Liver (tissue), 9 donors: ENCODE results near the gene PCDH9. TPM values are rescaled to one million over a fixed set of nuclear protein-coding genes. Genes with fewer than 3 reads are reported as not detected.

ENCODE experiments used
- DNase-seq: peaks from one replicate; pipeline ENCODE4 v3.0.0-alpha.2; 2017; ENCODE audit warnings: low spot score
- H3K27ac ChIP-seq, 2 donors: one replicate each; pipeline ENCODE4 v1.7.0; 2013; ENCODE audit warnings: inconsistent platforms in 2 of 2, low read length in 2 of 2, control low read depth in 1 of 2, low read depth in 1 of 2, mild to moderate bottlenecking in 1 of 2
- H3K27me3 ChIP-seq, 4 donors: one replicate each; pipeline versions ENCODE4 v1.6.1 to v1.7.0; 2013; ENCODE audit warnings: low read length in 3 of 4, inconsistent platforms in 1 of 4, mild to moderate bottlenecking in 1 of 4, moderate library complexity in 1 of 4; ENCODE audit not compliant: control insufficient read depth in 4 of 4, insufficient read depth in 4 of 4
- H3K36me3 ChIP-seq, 4 donors: one replicate each; pipeline versions ENCODE4 v1.6.1 to v1.7.0; 2013; ENCODE audit warnings: low read length in 3 of 4, mild to moderate bottlenecking in 3 of 4, low read depth in 1 of 4, moderate library complexity in 1 of 4; ENCODE audit not compliant: control insufficient read depth in 4 of 4, insufficient read depth in 3 of 4
- H3K4me1 ChIP-seq, 4 donors: one replicate each; pipeline versions ENCODE4 v1.6.1 to v1.7.0; 2013; ENCODE audit warnings: low read length in 3 of 4, mild to moderate bottlenecking in 3 of 4, moderate library complexity in 1 of 4; ENCODE audit not compliant: control insufficient read depth in 4 of 4, insufficient read depth in 4 of 4
- H3K4me3 ChIP-seq, 3 donors: one replicate each; pipeline versions ENCODE4 v1.6.1 to v1.7.0; 2013; ENCODE audit warnings: low read length in 3 of 3, control low read depth in 1 of 3, low read depth in 1 of 3, mild to moderate bottlenecking in 1 of 3
- H3K9ac ChIP-seq, 2 donors: one replicate each; pipeline ENCODE4 v1.7.0; 2013; ENCODE audit warnings: low read length in 2 of 2, mild to moderate bottlenecking in 2 of 2, moderate library complexity in 2 of 2, control low read depth in 1 of 2, low read depth in 1 of 2
- H3K9me3 ChIP-seq, 4 donors: one replicate each; pipeline versions ENCODE4 v1.6.1 to v1.7.0; 2013; ENCODE audit warnings: low read length in 3 of 4; ENCODE audit not compliant: control insufficient read depth in 4 of 4
- EGR1 ChIP-seq, 2 donors: IDR thresholded peaks; 2 replicates each; pipeline ENCODE4 v1.6.1; 2016 to 2018; ENCODE audit warnings: antibody characterized with exemption in 2 of 2, low read depth in 2 of 2
- FOXA1 ChIP-seq: IDR thresholded peaks from 2 replicates; pipeline ENCODE4 v1.6.1; 2016; ENCODE audit warnings: antibody characterized with exemption
- FOXA2 ChIP-seq: IDR thresholded peaks from 2 replicates; pipeline ENCODE4 v1.6.1; 2016; ENCODE audit warnings: antibody characterized with exemption
- GABPA ChIP-seq, 2 donors: IDR thresholded peaks in 1 of 2; conservative IDR thresholded peaks in 1 of 2; 2 replicates each; pipeline ENCODE4 v1.6.1; 2016; ENCODE audit warnings: antibody characterized with exemption in 2 of 2, mild to moderate bottlenecking in 1 of 2, moderate library complexity in 1 of 2
- HNF4A ChIP-seq, 2 donors: conservative IDR thresholded peaks; 2 replicates each; pipeline ENCODE4 v1.6.1; 2016; ENCODE audit warnings: antibody characterized with exemption in 2 of 2, mild to moderate bottlenecking in 2 of 2
- HNF4G ChIP-seq: IDR thresholded peaks from 2 replicates; pipeline ENCODE4 v1.6.1; 2016; ENCODE audit warnings: antibody characterized with exemption
- JUND ChIP-seq, 2 donors: IDR thresholded peaks; 2 replicates each; pipeline ENCODE4 v1.6.1; 2016; ENCODE audit warnings: antibody characterized with exemption in 2 of 2
- NR2F2 ChIP-seq: IDR thresholded peaks from 2 replicates; pipeline ENCODE4 v1.6.1; 2016; ENCODE audit warnings: antibody characterized with exemption
- RAD21 ChIP-seq, 2 donors: IDR thresholded peaks; 2 replicates each; pipeline ENCODE4 v1.6.1; 2016; ENCODE audit warnings: antibody characterized with exemption in 2 of 2, mild to moderate bottlenecking in 2 of 2
- RXRA ChIP-seq, 2 donors: IDR thresholded peaks; 2 replicates each; pipeline ENCODE4 v1.6.1; 2017 to 2018; ENCODE audit warnings: antibody characterized with exemption in 2 of 2, mild to moderate bottlenecking in 1 of 2
- SP1 ChIP-seq: IDR thresholded peaks from 2 replicates; pipeline ENCODE4 v1.6.1; 2018; ENCODE audit warnings: antibody characterized with exemption, mild to moderate bottlenecking
- TAF1 ChIP-seq: conservative IDR thresholded peaks from 2 replicates; pipeline ENCODE4 v1.6.1; 2016; ENCODE audit warnings: antibody characterized with exemption, mild to moderate bottlenecking
- YY1 ChIP-seq: IDR thresholded peaks from 2 replicates; pipeline ENCODE4 v1.6.1; 2016; ENCODE audit warnings: antibody characterized with exemption, mild to moderate bottlenecking
- WGBS: extraction: QIAGEN DNeasy Blood & Tissue Kit; methylation state at CpG from one replicate; pipeline ENCODE4 v1.1.7; 2013; 5-methylcytosine and 5-hydroxymethylcytosine counted together
- polyA plus RNA-seq, 2 donors: library from polyadenylated mRNA; stranded (reverse) in 1 of 2; unstranded in 1 of 2; fragments of 200-250 nt in 1 of 2; fragments of >200 nt in 1 of 2; fragmentation: Nextera tagmentation in 1 of 2; extraction: Ambion mirVana in 1 of 2; gene quantifications; one replicate each; pipeline versions ENCODE4 v1.2.1 to v1.2.3, GENCODE V29; 2013 to 2015
- total RNA-seq, 2 donors: library from RNA; depleted of rRNA; stranded (reverse); fragments of >200 nt; gene quantifications; one replicate each; pipeline ENCODE4 v1.2.3, GENCODE V29; 2014
- TF ChIP-seq, protein P1 (sequence below): fragments of 150-350 bp; IDR thresholded peaks from 2 replicates; pipeline ENCODE4 v1.5.1; 2017; ENCODE audit warnings: improper control_type of control experiment, low read depth, low read length; ENCODE audit not compliant: missing input control
- TF ChIP-seq, protein P2 (sequence below): IDR thresholded peaks from 2 replicates; pipeline ENCODE4 v1.6.1; 2016; ENCODE audit warnings: antibody characterized with exemption
- TF ChIP-seq, protein P3 (sequence below): IDR thresholded peaks from 2 replicates; pipeline ENCODE4 v1.6.1; 2016; ENCODE audit warnings: antibody characterized with exemption
- TF ChIP-seq, protein P4 (sequence below): IDR thresholded peaks from 2 replicates; pipeline ENCODE4 v1.6.1; 2016; ENCODE audit warnings: antibody characterized with exemption
- donor health status: healthy.
- donor health status: healthy.
- donor health status: healthy.
- donor health status: healthy.
- donor health status: healthy.

The PCDH9 gene
- total and polyA plus RNA-seq, 4 donors: 0.90 to 4.0 (median 2.2) TPM

DNA sequence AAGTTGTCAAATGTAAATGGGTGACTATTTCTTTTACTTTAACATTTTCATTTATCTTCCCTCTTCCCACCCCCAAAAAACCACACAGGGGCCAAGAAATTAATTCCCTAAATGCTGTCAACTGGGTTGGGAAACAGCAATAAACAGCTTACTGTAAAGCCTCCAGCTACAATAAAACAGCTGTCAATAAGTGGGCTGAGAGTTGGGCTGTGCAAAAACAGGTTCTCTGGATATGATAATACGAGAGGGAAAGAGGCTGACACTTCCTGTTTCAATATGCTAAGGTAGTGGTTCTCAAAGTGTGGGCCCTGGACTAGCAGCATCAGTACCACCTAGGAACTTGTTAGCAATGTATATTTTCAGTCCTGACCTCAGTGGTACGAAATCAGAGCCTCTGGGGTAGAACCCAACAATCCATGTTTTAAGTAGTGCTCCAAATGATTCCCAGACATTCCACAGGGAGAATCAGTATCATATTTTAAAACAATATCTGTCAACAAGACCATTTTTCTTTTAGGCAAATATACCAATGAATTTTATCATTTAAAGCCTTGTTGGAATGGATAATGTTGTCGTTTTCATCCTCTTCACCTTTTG lies 8.4 kb downstream of the PCDH9 start:
- Histone ChIP-seq H3K9me3 (no peaks in the 10 kb centered on the region), H3K4me1 (peaks cover 0 to 7% (median 3%) of the 10 kb centered on the region in 4 donors), H3K36me3 (no peaks in the 10 kb centered on the region), H3K9ac (no peak overlapping the region), H3K27me3 (no peaks in the 10 kb centered on the region), H3K4me3 (no peak overlapping the region), H3K27ac (no peak overlapping the region)
- WGBS: 65% methylated on average over 3 of the region's 3 CpGs
- TF ChIP-seq RAD21 (IDR thresholded peaks at IDR 0.05): no peak
- DNase-seq: no peak

DNA sequence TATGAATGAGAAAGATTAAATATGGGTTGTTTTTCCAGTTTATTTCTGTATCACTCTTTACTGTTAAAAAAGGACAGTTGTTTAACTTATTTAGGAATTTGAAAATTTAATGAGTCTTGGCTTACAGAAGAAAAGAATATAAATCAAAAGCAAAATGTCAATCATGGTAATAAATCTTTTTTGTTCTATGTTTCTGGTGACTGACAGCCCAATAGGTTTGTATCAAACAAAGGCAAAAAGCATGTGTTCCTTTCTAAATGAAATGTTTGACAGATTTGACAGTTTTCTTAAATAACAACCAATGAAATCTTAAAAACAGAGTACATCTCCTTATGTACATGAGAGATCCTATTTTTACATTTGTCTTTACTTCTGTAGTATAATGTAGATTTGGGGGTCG lies 11.0 kb downstream of the PCDH9 start:
- TF ChIP-seq SP1 (no peak), JUND (IDR thresholded peaks at IDR 0.05) (no peak), RXRA (IDR thresholded peaks at IDR 0.05) (no peak), FOXA2 (no peak), EGR1 (IDR thresholded peaks at IDR 0.05; ENCODE audit: low read depth in 2 of 2) (no peak), YY1 (no peak), HNF4A (conservative IDR thresholded peaks at IDR 0.05) (no peak), FOXA1 (no peak), HNF4G (no peak), NR2F2 (no peak), RAD21 (IDR thresholded peaks at IDR 0.05) (no peak), TAF1 (no peak), GABPA (IDR thresholded peaks at IDR 0.05 in 1 of 2, conservative IDR thresholded peaks at IDR 0.05 in 1 of 2) (no peak)
- TF ChIP-seq, protein P1, sequence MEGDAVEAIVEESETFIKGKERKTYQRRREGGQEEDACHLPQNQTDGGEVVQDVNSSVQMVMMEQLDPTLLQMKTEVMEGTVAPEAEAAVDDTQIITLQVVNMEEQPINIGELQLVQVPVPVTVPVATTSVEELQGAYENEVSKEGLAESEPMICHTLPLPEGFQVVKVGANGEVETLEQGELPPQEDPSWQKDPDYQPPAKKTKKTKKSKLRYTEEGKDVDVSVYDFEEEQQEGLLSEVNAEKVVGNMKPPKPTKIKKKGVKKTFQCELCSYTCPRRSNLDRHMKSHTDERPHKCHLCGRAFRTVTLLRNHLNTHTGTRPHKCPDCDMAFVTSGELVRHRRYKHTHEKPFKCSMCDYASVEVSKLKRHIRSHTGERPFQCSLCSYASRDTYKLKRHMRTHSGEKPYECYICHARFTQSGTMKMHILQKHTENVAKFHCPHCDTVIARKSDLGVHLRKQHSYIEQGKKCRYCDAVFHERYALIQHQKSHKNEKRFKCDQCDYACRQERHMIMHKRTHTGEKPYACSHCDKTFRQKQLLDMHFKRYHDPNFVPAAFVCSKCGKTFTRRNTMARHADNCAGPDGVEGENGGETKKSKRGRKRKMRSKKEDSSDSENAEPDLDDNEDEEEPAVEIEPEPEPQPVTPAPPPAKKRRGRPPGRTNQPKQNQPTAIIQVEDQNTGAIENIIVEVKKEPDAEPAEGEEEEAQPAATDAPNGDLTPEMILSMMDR: no peak
- TF ChIP-seq, protein P2, sequence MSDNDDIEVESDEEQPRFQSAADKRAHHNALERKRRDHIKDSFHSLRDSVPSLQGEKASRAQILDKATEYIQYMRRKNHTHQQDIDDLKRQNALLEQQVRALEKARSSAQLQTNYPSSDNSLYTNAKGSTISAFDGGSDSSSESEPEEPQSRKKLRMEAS: no peak
- TF ChIP-seq, protein P3, sequence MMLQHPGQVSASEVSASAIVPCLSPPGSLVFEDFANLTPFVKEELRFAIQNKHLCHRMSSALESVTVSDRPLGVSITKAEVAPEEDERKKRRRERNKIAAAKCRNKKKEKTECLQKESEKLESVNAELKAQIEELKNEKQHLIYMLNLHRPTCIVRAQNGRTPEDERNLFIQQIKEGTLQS: no peak
- TF ChIP-seq, protein P4, sequence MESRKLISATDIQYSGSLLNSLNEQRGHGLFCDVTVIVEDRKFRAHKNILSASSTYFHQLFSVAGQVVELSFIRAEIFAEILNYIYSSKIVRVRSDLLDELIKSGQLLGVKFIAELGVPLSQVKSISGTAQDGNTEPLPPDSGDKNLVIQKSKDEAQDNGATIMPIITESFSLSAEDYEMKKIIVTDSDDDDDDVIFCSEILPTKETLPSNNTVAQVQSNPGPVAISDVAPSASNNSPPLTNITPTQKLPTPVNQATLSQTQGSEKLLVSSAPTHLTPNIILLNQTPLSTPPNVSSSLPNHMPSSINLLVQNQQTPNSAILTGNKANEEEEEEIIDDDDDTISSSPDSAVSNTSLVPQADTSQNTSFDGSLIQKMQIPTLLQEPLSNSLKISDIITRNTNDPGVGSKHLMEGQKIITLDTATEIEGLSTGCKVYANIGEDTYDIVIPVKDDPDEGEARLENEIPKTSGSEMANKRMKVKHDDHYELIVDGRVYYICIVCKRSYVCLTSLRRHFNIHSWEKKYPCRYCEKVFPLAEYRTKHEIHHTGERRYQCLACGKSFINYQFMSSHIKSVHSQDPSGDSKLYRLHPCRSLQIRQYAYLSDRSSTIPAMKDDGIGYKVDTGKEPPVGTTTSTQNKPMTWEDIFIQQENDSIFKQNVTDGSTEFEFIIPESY: no peak
- WGBS: 88% methylated on average over 1 of the region's 1 CpG
- no peaks in the 10 kb centered on the region for H3K27me3 ChIP-seq

More for the DNA sequence above, 11.0 kb downstream of the PCDH9 start:
- Histone ChIP-seq H3K4me1 (peaks cover 0 to 5% (median 2%) of the 10 kb centered on the region in 4 donors), H3K4me3 (no peak overlapping the region), H3K9me3 (no peaks in the 10 kb centered on the region), H3K27ac (no peak overlapping the region), H3K9ac (no peak overlapping the region), H3K36me3 (no peaks in the 10 kb centered on the region)
- no peak for DNase-seq
